GM12875 (cell line): ENCODE data around the gene AP1G1.

Experiments used
- H3K4me3 ChIP-seq: one replicate; pipeline ENCODE4 v1.5.1; 2011; ENCODE audit warnings: low read depth, low read length, control low read depth
- TF ChIP-seq, protein P1 (sequence below): IDR thresholded peaks from 2 replicates; pipeline ENCODE4 v1.5.1; 2011; ENCODE audit warnings: low read depth, mild to moderate bottlenecking, control low read depth, inconsistent platforms, low read length, moderate library complexity, borderline replicate concordance; ENCODE audit not compliant: insufficient read depth

The AP1G1 gene

GRCh38 chr16:71851746-71852145, 43.1 kb upstream of the AP1G1 start:
- TF ChIP-seq, protein P1, sequence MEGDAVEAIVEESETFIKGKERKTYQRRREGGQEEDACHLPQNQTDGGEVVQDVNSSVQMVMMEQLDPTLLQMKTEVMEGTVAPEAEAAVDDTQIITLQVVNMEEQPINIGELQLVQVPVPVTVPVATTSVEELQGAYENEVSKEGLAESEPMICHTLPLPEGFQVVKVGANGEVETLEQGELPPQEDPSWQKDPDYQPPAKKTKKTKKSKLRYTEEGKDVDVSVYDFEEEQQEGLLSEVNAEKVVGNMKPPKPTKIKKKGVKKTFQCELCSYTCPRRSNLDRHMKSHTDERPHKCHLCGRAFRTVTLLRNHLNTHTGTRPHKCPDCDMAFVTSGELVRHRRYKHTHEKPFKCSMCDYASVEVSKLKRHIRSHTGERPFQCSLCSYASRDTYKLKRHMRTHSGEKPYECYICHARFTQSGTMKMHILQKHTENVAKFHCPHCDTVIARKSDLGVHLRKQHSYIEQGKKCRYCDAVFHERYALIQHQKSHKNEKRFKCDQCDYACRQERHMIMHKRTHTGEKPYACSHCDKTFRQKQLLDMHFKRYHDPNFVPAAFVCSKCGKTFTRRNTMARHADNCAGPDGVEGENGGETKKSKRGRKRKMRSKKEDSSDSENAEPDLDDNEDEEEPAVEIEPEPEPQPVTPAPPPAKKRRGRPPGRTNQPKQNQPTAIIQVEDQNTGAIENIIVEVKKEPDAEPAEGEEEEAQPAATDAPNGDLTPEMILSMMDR: no peak

DNA sequence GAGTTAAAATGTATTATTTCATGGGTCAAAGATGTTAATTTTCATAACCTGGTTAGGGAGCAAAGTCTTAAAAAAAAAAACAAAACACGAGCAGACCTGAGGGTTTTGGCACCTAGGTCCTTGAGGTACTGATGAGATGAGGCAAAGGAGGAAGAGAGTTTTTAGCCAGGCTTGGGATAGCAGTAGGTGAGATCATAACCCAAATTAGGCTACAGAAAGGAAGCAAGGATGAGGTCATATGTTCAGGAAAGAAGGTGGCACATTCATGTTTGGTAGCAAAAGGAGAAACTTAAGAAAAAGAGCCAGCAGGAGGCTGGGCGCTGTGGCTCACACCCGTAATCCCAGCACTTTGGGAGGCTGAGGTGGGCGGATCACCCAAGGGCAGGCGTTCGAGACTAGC, 40.0 kb upstream of the AP1G1 start:
- H3K4me3 ChIP-seq: no peak overlapping the region
- TF ChIP-seq, protein P1: no peak

More at GRCh38 chr16:71851746-71852145, 43.1 kb upstream of the AP1G1 start:
- H3K4me3 ChIP-seq: no peak overlapping the region

DNA sequence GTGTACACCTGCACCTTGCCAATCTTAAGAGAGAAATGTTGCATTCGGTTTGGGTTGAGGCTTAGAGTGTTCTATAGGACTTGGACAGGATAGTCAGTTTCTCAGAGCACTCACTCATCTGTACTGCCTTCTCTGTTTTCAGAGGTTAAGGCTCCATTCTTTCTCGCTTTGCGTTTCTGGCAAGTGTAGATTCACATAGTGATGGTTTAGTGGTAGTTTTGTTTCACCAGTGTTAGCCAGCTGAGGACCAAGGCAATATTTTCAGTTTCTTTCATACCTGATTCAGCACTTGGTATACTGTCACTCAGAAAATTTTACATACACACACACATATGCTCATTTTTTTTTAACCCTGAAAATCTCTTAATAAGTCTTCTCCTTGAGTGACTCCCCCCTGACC, 38.5 kb upstream of the AP1G1 start:
- TF ChIP-seq, protein P1: no peak
- H3K4me3 ChIP-seq: peak overlapping the region; percentile 88

DNA sequence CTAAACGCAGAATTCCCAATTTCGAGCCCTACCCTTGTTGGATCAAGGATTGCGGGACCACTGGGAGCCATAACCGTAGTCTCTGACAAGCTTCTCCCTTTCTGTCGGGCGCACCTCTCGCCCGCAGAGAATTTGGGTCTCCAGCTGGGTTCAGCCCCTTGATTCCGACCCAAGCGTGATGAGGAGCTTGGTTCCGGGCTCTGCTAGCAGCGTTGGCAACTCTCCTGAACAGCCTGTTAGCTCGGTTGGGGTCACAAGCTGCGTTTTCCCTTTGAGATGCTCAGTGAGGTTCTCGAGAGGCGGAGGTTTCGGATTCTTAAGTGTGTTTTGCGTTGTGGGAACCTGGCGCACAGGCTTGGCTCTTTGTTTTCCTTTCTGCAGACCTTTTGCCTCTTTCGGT, 37.8 kb upstream of the AP1G1 start:
- peak overlapping the region; percentile 88 for H3K4me3 ChIP-seq

DNA sequence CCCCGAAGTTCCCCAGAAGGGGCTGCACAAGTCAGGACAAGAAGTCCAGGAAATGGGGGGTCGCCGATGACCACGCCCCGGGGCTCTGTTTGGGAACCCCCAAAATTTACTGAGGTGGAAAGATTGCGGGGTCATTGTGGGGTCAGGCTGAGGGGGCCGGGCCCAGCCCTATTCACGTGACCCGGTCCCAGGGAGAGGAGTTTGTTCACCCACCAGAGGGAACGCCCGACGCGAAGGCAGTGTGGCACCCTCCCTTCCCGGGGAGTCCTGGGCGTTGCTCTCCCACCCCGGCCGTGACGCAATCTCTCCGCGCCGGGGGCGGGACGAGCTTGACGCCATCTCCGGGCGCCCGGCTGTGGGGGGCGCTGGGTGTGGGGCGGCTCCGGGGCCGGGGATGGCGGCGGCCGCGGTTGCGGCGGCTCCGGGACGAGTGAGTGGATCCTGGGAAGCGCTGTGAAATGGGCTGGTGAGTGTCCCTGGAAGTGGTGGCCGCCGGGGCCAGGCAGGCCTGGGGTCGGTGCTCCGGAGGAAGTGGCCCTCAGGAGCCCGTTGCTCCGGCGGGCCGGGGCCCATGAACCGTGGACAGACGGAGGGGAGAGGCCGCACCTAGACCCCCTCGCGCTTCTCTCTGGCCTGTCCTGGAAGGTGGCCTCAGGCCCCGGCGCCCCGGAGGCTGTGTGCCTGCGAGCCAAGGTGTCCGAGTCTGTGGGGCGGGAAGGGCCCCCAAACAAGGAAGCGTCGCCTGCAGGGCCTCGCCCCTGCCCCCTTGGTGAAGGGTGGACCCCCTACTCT, 37.2 kb upstream of the AP1G1 start, which contains the start of gene ATXN1L:
Gene ATXN1L, plus strand, starts transcription at position 338 of the 792 bp plus-strand sequence. CDS start 3,765 bp downstream, outside the sequence.
- H3K4me3 ChIP-seq: peak within 1 kb of the TSS; percentile 88
- TF ChIP-seq, protein P1: no peak

More for the DNA sequence above, 37.8 kb upstream of the AP1G1 start:
- TF ChIP-seq, protein P1: no peak

DNA sequence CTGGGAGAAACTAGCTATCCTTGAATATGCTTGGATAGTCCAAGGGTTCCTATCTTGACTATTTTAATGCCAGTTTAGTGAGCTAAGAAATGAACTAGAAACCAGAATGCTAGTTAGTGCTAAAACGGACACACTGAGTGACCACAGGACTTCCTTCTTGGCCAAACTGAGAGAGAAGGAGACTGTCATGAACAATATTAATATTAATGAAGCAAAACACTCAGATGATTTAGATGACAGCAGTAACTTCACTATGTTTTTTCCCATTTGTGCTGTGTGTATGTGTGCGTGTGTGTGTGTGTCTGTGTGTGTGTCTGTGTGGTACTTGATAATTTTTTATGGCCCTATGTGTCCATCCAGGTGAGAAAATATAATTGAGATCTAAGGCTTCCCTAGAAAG, 34.9 kb upstream of the AP1G1 start:
- TF ChIP-seq, protein P1: no peak
- H3K4me3 ChIP-seq: no peak overlapping the region

GRCh38 chr16:71840052-71840451, 31.4 kb upstream of the AP1G1 start:
- no peak overlapping the region for H3K4me3 ChIP-seq
- TF ChIP-seq, protein P1: no peak
